Measurements from ENCODE around the gene KRT77. TPM values are rescaled to one million over a fixed set of nuclear protein-coding genes. Genes with fewer than 3 reads are reported as not detected.

Gene KRT77
- total and polyA plus RNA-seq, 10 of the 15 experiments (the other 5 are each of a cell fraction or from before 2014, with no cell fraction given): not detected

DNA sequence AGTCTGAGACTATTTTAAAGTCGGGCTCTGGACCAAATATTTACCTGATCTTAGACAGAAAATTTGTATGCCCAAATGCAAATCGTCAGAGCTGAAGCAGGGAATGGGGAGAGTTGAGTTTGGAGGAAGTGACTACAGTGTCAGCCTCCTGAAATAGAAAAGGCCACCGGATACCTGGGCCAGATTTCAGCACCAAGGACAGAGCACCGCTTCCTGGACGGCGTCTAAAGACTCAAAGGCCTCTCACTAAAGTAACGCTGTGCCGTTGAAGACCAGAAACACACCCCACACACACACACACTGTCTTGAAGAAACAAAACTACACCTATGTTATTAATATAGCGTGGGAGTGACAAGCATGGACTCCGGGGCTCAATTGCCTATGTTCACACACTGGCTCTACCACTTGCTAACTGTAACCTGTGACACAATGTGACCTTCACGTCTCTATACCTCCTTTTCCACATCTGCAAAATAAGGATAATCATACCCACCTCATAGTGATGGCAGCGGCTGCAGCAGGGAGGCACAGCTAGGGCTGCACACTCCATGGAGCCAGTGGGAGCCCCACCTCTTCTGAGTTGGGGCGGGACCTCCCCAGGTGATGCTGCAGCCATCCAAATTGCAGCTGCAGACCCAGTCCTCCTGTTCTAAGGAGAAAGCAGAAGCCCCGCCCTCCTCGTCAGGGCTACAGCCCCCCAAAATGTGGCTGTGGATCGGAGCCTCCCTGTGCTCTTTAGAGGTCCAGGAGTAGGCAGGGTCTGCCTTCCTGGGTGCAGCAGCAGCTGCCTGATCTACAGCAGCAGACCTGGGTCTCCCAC lies 38.3 kb upstream of the KRT77 start (continued):
- TF ChIP-seq, protein P1, sequence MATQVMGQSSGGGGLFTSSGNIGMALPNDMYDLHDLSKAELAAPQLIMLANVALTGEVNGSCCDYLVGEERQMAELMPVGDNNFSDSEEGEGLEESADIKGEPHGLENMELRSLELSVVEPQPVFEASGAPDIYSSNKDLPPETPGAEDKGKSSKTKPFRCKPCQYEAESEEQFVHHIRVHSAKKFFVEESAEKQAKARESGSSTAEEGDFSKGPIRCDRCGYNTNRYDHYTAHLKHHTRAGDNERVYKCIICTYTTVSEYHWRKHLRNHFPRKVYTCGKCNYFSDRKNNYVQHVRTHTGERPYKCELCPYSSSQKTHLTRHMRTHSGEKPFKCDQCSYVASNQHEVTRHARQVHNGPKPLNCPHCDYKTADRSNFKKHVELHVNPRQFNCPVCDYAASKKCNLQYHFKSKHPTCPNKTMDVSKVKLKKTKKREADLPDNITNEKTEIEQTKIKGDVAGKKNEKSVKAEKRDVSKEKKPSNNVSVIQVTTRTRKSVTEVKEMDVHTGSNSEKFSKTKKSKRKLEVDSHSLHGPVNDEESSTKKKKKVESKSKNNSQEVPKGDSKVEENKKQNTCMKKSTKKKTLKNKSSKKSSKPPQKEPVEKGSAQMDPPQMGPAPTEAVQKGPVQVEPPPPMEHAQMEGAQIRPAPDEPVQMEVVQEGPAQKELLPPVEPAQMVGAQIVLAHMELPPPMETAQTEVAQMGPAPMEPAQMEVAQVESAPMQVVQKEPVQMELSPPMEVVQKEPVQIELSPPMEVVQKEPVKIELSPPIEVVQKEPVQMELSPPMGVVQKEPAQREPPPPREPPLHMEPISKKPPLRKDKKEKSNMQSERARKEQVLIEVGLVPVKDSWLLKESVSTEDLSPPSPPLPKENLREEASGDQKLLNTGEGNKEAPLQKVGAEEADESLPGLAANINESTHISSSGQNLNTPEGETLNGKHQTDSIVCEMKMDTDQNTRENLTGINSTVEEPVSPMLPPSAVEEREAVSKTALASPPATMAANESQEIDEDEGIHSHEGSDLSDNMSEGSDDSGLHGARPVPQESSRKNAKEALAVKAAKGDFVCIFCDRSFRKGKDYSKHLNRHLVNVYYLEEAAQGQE (IDR thresholded peaks at IDR 0.05; ENCODE audit: low read depth, low read length): peak; percentile 97

DNA sequence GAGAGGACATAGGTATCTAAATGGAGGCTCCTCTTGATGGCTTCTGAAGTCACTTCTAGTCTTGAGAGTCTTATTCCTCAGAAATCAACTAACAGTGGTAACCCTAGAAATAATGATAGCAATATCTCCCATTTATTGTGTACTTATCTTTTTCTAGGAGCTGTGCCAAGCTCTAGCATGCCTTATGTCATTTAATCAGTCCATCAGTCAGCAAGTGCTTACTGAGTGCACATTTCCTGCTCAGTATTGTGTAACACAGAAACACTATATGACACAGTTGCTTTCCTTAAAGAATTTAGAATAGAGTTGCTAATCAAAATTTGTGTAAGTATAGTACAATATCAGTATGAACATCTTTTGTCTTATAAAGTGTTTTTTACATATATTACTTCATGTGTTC lies 37.3 kb upstream of the KRT77 start:
- Histone ChIP-seq H3K9me3 (replicated peaks; ENCODE audit: control insufficient read depth, insufficient read depth, low read length) (no peaks in the 10 kb centered on the region), H3K4me2 (ENCODE audit: control insufficient read depth, insufficient read depth) (no peak overlapping the region), H3K79me2 (ENCODE audit: control insufficient read depth, insufficient read depth, low read length) (no peaks in the 10 kb centered on the region), H3K4me3 (no peak overlapping the region), H4K20me1 (ENCODE audit: control insufficient read depth, insufficient read depth) (no peaks in the 10 kb centered on the region), H3K27me3 (replicated peaks in 1 of 2; ENCODE audit: control insufficient read depth in 2 of 2, insufficient read depth in 2 of 2, low read length in 1 of 2) (no peaks in the 10 kb centered on the region; a peak in 1 of 4 replicates), H3K27ac (ENCODE audit: control insufficient read depth, insufficient read depth) (no peak overlapping the region), H3K36me3 (ENCODE audit: control insufficient read depth in 2 of 2, insufficient read depth in 2 of 2, low read length in 1 of 2) (no peaks in the 10 kb centered on the region), H2AFZ (ENCODE audit: control insufficient read depth, low read depth, low read length) (no peak overlapping the region), H3K4me1 (ENCODE audit: control insufficient read depth, insufficient read depth, low read length) (no peaks in the 10 kb centered on the region), H3K9ac (ENCODE audit: control insufficient read depth, insufficient read depth, low read length) (no peak overlapping the region)
- in situ Hi-C loops (cut with MboI) (no loop called here), intact Hi-C loops (cut with micrococcal nuclease; ENCODE audit: unreplicated experiment) (no loop called here)
- SMC1A ChIA-PET (ENCODE audit: uncharacterized antibody, unreplicated experiment): no interaction called here
- CTCF ChIA-PET: interaction anchor here (0.6 kb wide), 1 partner anchor 48 kb away, joined by 3 read pairs; no protein-coding TSS in a partner anchor
- no peak for ATAC-seq
- POLR2A ChIA-PET: no interaction called here
- RAD21 ChIA-PET (ENCODE audit: unreplicated experiment): no interaction called here
- no peak for FAIRE-seq
- DNase-seq (ENCODE audit: low read depth, low spot score): no peak
- no TSS peak for BruUV-seq (replicated peaks)
- no peak for TF ChIP-seq SMARCA5 (IDR thresholded peaks at IDR 0.05)
- TF ChIP-seq, protein P2, sequence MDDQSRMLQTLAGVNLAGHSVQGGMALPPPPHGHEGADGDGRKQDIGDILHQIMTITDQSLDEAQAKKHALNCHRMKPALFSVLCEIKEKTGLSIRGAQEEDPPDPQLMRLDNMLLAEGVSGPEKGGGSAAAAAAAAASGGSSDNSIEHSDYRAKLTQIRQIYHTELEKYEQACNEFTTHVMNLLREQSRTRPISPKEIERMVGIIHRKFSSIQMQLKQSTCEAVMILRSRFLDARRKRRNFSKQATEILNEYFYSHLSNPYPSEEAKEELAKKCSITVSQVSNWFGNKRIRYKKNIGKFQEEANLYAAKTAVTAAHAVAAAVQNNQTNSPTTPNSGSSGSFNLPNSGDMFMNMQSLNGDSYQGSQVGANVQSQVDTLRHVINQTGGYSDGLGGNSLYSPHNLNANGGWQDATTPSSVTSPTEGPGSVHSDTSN (IDR thresholded peaks at IDR 0.05; ENCODE audit: insufficient replicate concordance, low read depth, low read length): no peak
- TF ChIP-seq, protein P3, sequence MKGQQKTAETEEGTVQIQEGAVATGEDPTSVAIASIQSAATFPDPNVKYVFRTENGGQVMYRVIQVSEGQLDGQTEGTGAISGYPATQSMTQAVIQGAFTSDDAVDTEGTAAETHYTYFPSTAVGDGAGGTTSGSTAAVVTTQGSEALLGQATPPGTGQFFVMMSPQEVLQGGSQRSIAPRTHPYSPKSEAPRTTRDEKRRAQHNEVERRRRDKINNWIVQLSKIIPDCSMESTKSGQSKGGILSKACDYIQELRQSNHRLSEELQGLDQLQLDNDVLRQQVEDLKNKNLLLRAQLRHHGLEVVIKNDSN (IDR thresholded peaks at IDR 0.05; ENCODE audit: borderline replicate concordance, extremely low read length, insufficient read depth, low read depth, low read length): no peak
- TF ChIP-seq, protein P4, sequence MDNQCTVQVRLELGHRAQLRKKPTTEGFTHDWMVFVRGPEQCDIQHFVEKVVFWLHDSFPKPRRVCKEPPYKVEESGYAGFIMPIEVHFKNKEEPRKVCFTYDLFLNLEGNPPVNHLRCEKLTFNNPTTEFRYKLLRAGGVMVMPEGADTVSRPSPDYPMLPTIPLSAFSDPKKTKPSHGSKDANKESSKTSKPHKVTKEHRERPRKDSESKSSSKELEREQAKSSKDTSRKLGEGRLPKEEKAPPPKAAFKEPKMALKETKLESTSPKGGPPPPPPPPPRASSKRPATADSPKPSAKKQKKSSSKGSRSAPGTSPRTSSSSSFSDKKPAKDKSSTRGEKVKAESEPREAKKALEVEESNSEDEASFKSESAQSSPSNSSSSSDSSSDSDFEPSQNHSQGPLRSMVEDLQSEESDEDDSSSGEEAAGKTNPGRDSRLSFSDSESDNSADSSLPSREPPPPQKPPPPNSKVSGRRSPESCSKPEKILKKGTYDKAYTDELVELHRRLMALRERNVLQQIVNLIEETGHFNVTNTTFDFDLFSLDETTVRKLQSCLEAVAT (IDR thresholded peaks at IDR 0.05): no peak
- TF ChIP-seq, protein P5, sequence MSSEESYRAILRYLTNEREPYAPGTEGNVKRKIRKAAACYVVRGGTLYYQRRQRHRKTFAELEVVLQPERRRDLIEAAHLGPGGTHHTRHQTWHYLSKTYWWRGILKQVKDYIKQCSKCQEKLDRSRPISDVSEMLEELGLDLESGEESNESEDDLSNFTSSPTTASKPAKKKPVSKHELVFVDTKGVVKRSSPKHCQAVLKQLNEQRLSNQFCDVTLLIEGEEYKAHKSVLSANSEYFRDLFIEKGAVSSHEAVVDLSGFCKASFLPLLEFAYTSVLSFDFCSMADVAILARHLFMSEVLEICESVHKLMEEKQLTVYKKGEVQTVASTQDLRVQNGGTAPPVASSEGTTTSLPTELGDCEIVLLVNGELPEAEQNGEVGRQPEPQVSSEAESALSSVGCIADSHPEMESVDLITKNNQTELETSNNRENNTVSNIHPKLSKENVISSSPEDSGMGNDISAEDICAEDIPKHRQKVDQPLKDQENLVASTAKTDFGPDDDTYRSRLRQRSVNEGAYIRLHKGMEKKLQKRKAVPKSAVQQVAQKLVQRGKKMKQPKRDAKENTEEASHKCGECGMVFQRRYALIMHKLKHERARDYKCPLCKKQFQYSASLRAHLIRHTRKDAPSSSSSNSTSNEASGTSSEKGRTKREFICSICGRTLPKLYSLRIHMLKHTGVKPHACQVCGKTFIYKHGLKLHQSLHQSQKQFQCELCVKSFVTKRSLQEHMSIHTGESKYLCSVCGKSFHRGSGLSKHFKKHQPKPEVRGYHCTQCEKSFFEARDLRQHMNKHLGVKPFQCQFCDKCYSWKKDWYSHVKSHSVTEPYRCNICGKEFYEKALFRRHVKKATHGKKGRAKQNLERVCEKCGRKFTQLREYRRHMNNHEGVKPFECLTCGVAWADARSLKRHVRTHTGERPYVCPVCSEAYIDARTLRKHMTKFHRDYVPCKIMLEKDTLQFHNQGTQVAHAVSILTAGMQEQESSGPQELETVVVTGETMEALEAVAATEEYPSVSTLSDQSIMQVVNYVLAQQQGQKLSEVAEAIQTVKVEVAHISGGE (CRISPR knock-in tag; IDR thresholded peaks at IDR 0.05): no peak

All from GM12878 (cell line).